Measurements from ENCODE around the gene C11orf65.

The C11orf65 gene

DNA sequence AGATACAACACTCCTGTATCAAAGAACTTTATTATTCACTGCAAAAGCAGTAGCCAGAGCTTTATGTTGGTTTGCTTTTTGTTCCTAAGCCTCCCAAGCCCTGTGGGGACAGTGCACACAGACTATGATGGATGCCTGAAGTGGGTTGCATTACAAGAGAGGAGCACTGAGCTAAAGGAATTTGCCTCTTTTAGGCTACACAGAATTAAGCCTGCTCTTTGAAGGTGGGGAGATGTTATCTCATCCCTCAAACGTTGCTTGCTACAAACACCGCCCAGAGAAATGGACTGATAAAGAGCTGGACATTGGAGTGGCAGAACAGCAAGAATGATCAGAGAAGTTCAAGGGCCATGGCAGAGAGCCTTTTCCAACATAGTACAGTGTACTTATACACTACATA is 33.4 kb upstream of the C11orf65 start:
- no peak for TF ChIP-seq FOXK2 (IDR thresholded peaks at IDR 0.05)
- no peak for TF ChIP-seq FOXA1 (IDR thresholded peaks at IDR 0.05)
- TF ChIP-seq LEF1 (IDR thresholded peaks at IDR 0.05; ENCODE audit: borderline replicate concordance) = no peak
- TF ChIP-seq, protein P1, sequence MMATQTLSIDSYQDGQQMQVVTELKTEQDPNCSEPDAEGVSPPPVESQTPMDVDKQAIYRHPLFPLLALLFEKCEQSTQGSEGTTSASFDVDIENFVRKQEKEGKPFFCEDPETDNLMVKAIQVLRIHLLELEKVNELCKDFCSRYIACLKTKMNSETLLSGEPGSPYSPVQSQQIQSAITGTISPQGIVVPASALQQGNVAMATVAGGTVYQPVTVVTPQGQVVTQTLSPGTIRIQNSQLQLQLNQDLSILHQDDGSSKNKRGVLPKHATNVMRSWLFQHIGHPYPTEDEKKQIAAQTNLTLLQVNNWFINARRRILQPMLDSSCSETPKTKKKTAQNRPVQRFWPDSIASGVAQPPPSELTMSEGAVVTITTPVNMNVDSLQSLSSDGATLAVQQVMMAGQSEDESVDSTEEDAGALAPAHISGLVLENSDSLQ (IDR thresholded peaks at IDR 0.05) = no peak
- TF ChIP-seq L3MBTL2 (conservative IDR thresholded peaks at IDR 0.05) = no peak
- no peak for TF ChIP-seq TARDBP (IDR thresholded peaks at IDR 0.05)
- TF ChIP-seq ELF4 (IDR thresholded peaks at IDR 0.05) = no peak
- no peak for TF ChIP-seq HDGF (IDR thresholded peaks at IDR 0.05; ENCODE audit: borderline replicate concordance)
- TF ChIP-seq SP1 (IDR thresholded peaks at IDR 0.05) = no peak
- no peak for TF ChIP-seq SUZ12 (IDR thresholded peaks at IDR 0.05)
- TF ChIP-seq ARNT (IDR thresholded peaks at IDR 0.05) = no peak
- TF ChIP-seq ZNF384 (IDR thresholded peaks at IDR 0.05) = no peak
- no peak for TF ChIP-seq FOXM1 (IDR thresholded peaks at IDR 0.05; ENCODE audit: borderline replicate concordance)
- TF ChIP-seq CTBP1 (IDR thresholded peaks at IDR 0.05; ENCODE audit: borderline replicate concordance) = no peak
- CTCF ChIA-PET = no interaction called here
- no peak for DNase-seq (ENCODE audit: extremely low spot score)
- POLR2A ChIA-PET = no interaction called here

DNA sequence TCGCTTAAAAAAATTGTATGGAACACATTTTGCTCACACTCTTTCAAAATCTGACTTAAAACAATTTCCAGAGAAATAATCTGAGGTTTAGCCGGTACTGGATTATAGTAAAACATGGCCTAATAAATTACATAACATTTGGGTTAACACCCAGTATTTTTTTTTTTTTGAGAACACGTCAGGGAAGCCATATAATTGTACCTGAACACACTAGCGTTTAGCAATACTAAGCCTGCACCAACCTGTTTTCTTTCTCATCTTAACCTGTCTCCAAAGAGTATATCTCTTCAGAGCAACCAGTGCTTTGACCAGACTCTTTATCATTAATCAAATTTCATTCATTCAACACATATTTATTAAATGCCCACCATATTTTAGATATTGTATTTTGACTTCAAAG is 32.8 kb upstream of the C11orf65 start:
- CTCF ChIA-PET = no interaction called here

DNA sequence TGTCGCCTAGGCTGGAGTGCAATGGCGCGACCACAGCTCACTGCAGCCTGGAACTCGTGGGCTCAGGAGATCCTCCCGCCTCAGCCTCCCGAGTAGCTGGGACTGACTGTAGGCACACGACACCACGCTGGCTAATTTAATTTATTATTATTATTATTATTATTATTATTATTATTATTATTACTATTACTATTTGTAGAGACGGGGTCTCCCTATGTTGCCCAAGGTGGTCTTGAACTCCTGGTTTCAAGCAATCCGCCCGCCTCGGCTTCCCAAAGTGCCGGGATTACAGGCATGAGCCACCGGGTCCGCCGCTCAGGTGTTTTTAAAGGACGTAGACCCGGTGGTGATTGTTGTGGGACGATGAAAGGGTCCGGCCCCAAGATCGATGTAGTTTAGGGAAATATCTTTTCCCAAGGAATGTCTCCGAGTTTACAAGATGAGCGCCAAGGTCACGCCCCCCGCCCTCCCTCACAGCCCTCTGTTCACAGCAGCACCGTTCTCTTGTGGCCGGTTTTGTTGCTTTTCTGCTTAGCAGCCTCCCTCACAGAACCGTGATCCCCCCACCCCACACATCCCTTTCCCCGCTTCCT is 31.6 kb upstream of the C11orf65 start:
- no peak for TF ChIP-seq NFRKB (IDR thresholded peaks at IDR 0.05)
- TF ChIP-seq FOXM1 (IDR thresholded peaks at IDR 0.05; ENCODE audit: borderline replicate concordance) = no peak
- no peak for TF ChIP-seq FOXK2 (IDR thresholded peaks at IDR 0.05)
- TF ChIP-seq ZNF384 (IDR thresholded peaks at IDR 0.05) = no peak
- TF ChIP-seq, protein P1 (IDR thresholded peaks at IDR 0.05) = no peak
- TF ChIP-seq BHLHE40 (IDR thresholded peaks at IDR 0.05; ENCODE audit: borderline replicate concordance) = no peak
- TF ChIP-seq FOXA1 (IDR thresholded peaks at IDR 0.05) = no peak
- no peak for TF ChIP-seq SP1 (IDR thresholded peaks at IDR 0.05)
- TF ChIP-seq HDGF (IDR thresholded peaks at IDR 0.05; ENCODE audit: borderline replicate concordance) = no peak
- TF ChIP-seq CTBP1 (IDR thresholded peaks at IDR 0.05; ENCODE audit: borderline replicate concordance) = no peak
- TF ChIP-seq TARDBP (IDR thresholded peaks at IDR 0.05) = no peak
- TF ChIP-seq LEF1 (IDR thresholded peaks at IDR 0.05; ENCODE audit: borderline replicate concordance) = no peak
- TF ChIP-seq SUZ12 (IDR thresholded peaks at IDR 0.05) = no peak
- TF ChIP-seq L3MBTL2 (conservative IDR thresholded peaks at IDR 0.05) = no peak
- no peak for TF ChIP-seq ARNT (IDR thresholded peaks at IDR 0.05)
- no peak for TF ChIP-seq ELF4 (IDR thresholded peaks at IDR 0.05)
- CTCF ChIA-PET = no interaction called here
- POLR2A ChIA-PET = interaction anchor here (0.5 to 1.6 kb wide), 5 partner anchors 32 to 119 kb away, joined by 3 to 8 read pairs (median 3); partner anchors contain the start of gene C11orf65
- no peak for DNase-seq (ENCODE audit: extremely low spot score)

More for the DNA sequence above, 32.8 kb upstream of the C11orf65 start:
- no peak for TF ChIP-seq BHLHE40 (IDR thresholded peaks at IDR 0.05; ENCODE audit: borderline replicate concordance)
- TF ChIP-seq FOXA1 (IDR thresholded peaks at IDR 0.05) = no peak
- TF ChIP-seq FOXM1 (IDR thresholded peaks at IDR 0.05; ENCODE audit: borderline replicate concordance) = no peak
- no peak for TF ChIP-seq TARDBP (IDR thresholded peaks at IDR 0.05)
- TF ChIP-seq HDGF (IDR thresholded peaks at IDR 0.05; ENCODE audit: borderline replicate concordance) = no peak
- no peak for TF ChIP-seq LEF1 (IDR thresholded peaks at IDR 0.05; ENCODE audit: borderline replicate concordance)
- no peak for TF ChIP-seq CTBP1 (IDR thresholded peaks at IDR 0.05; ENCODE audit: borderline replicate concordance)
- no peak for TF ChIP-seq SUZ12 (IDR thresholded peaks at IDR 0.05)
- TF ChIP-seq NFRKB (IDR thresholded peaks at IDR 0.05) = no peak
- no peak for TF ChIP-seq L3MBTL2 (conservative IDR thresholded peaks at IDR 0.05)
- no peak for TF ChIP-seq ZNF384 (IDR thresholded peaks at IDR 0.05)
- TF ChIP-seq ARNT (IDR thresholded peaks at IDR 0.05) = no peak
- TF ChIP-seq, protein P1 (IDR thresholded peaks at IDR 0.05) = no peak
- no peak for TF ChIP-seq ELF4 (IDR thresholded peaks at IDR 0.05)
- TF ChIP-seq FOXK2 (IDR thresholded peaks at IDR 0.05) = no peak
- TF ChIP-seq SP1 (IDR thresholded peaks at IDR 0.05) = no peak
- POLR2A ChIA-PET = no interaction called here
- DNase-seq (ENCODE audit: extremely low spot score) = no peak

DNA sequence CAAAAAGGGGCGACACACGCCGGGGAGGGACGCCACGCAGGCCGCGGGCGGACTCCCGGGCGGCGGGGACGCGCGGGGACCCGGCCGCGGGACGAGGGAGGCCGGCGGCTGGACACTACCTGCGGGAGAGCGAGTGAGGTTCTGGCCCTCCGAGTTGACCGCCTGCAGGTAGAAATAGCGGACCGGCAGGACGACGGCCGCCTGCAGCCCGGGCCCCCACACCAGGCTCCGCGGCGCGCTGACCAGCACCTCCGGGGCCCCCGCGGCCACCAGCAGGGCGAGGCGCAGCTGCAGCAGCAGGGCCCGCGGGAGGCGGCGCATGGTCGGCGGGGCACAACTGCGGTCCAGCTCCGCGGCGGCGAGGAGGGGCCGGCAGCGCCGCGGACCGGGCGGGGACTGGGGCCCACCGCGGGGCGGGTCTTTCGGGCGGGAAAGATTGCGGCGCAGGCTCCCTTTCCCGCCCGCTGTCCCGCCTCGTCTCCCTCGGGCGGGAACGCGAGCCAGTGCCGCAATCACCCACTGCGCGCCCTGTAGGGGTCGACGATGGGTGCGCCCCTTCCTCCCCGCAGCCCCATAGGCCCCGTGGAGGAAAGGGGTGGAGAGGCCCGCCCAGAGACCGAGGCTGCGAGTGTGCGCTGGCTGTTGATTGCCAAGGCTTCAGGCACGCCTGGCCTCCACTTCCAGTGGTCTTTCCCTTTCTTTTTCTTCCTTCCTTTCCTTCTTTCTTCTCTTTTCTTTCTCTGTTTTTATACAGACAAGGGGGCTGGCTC is 30.9 kb upstream of the C11orf65 start, which contains the start of gene POGLUT3:
POGLUT3 (minus strand) TSS at position 339 of the 770 bp plus-strand sequence; CDS start at position 321, 18 bp downstream.
- peak; percentile 75 for DNase-seq (ENCODE audit: extremely low spot score)
- TF ChIP-seq SUZ12 (IDR thresholded peaks at IDR 0.05) (no peak), FOXM1 (IDR thresholded peaks at IDR 0.05; ENCODE audit: borderline replicate concordance) (peak; percentile 55; the same call in 1 of the 2 replicates), L3MBTL2 (conservative IDR thresholded peaks at IDR 0.05) (peak; percentile 97), HDGF (IDR thresholded peaks at IDR 0.05; ENCODE audit: borderline replicate concordance) (no peak)
- TF ChIP-seq, protein P1 (IDR thresholded peaks at IDR 0.05) = no peak
- POLR2A ChIA-PET = interaction anchor here (0.5 to 1.6 kb wide), 8 partner anchors 23 to 119 kb away, joined by 3 to 8 read pairs (median 3); partner anchors contain the start of gene C11orf65

More for the DNA sequence above, 30.9 kb upstream of the C11orf65 start, which contains the start of gene POGLUT3:
- CTCF ChIA-PET = no interaction called here
